Natural killer cell (primary cell): ENCODE data around the gene SKAP1. TPM values are rescaled to one million over a fixed set of nuclear protein-coding genes. Genes with fewer than 3 reads are reported as not detected.
"Not testable (repeated sequence)": the region's sequence is repeated elsewhere in the genome, so short reads cannot be mapped to it uniquely, and the experiment has no call there.

Experiments
- ATAC-seq, 3 donors: fragments of 150-1000 bp in 2 of 3; fragments of 200-7000 bp in 1 of 3; cut with Tn5 transposase; 1 replicate in 1 of 3; 2 replicates in 2 of 3; pipeline ENCODE4 v1.10.0; 2021; ENCODE audit warnings: mild to moderate bottlenecking in 2 of 3, moderate library complexity in 2 of 3
- DNase-seq, 2 donors: peaks; one replicate each; pipeline versions ENCODE4 v3.0.0 to v3.0.0-alpha.2; 2013 to 2021; ENCODE audit warnings: mixed read lengths in 1 of 2
- H3K27ac ChIP-seq: one replicate; pipeline ENCODE4 v1.5.1; 2013; ENCODE audit warnings: mild to moderate bottlenecking, low read length
- H3K27me3 ChIP-seq: one replicate; pipeline ENCODE4 v1.6.1; 2013; ENCODE audit warnings: low read length; ENCODE audit not compliant: control insufficient read depth, insufficient read depth
- H3K36me3 ChIP-seq: one replicate; pipeline ENCODE4 v1.6.1; 2013; ENCODE audit warnings: low read length; ENCODE audit not compliant: control insufficient read depth, insufficient read depth
- H3K4me1 ChIP-seq: one replicate; pipeline ENCODE4 v1.6.1; 2013; ENCODE audit warnings: low read length; ENCODE audit not compliant: control insufficient read depth, insufficient read depth
- H3K4me3 ChIP-seq: one replicate; pipeline ENCODE4 v1.5.1; 2013; ENCODE audit warnings: low read length
- H3K9me3 ChIP-seq: one replicate; pipeline ENCODE4 v1.6.1; 2013; ENCODE audit warnings: low read length; ENCODE audit not compliant: control insufficient read depth, insufficient read depth
- H3K27ac Mint-ChIP-seq, 2 donors: one replicate each; pipeline ENCODE4 v1.8.0; 2022; ENCODE audit warnings: mild to moderate bottlenecking in 2 of 2, mixed read lengths in 2 of 2, moderate library complexity in 1 of 2
- H3K27me3 Mint-ChIP-seq, 2 donors: one replicate each; pipeline ENCODE4 v1.8.0; 2022; ENCODE audit warnings: low read depth in 2 of 2, mixed read lengths in 2 of 2
- H3K36me3 Mint-ChIP-seq: one replicate; pipeline ENCODE4 v1.8.0; 2022; ENCODE audit warnings: mixed read lengths
- H3K4me1 Mint-ChIP-seq, 2 donors: one replicate each; pipeline ENCODE4 v1.8.0; 2022; ENCODE audit warnings: mixed read lengths in 2 of 2
- H3K4me3 Mint-ChIP-seq: one replicate; pipeline ENCODE4 v1.8.0; 2022; ENCODE audit warnings: mild to moderate bottlenecking, moderate library complexity, mixed read lengths
- H3K9me3 Mint-ChIP-seq, 2 donors: one replicate each; pipeline ENCODE4 v1.8.0; 2022; ENCODE audit warnings: mixed read lengths in 2 of 2
- CTCF ChIP-seq: fragments of 200-600 bp; IDR thresholded peaks from one replicate; pipeline ENCODE4 v1.8.0; 2022; ENCODE audit warnings: antibody characterized with exemption
- WGBS: methylation state at CpG from one replicate; pipeline ENCODE4 v1.1.7; 2013; ENCODE audit warnings: missing lambda C conversion rate; ENCODE audit not compliant: insufficient coverage; 5-methylcytosine and 5-hydroxymethylcytosine counted together
- intact Hi-C: fragments of 100-400 bp; cut with micrococcal nuclease; formaldehyde crosslinking; loops from one replicate; pipeline ENCODE4 v1.14.2; 2022
- total RNA-seq, 4 donors: library from RNA; stranded (reverse); fragments of 120-200 nt in 1 of 4; gene quantifications; one replicate each; pipeline versions ENCODE4 v1.2.3 to v1.2.4, GENCODE V29; 2013 to 2022

The SKAP1 gene
- total RNA-seq, 3 donors from 2014 or later (not counting 1 experiment from before 2014, with no cell fraction given), result 168 to 227 (median 190) TPM

GRCh38 chr17:48209973-48210372 lies 220.0 kb downstream of the SKAP1 start:
- Mint-ChIP-seq H3K4me3 (no peak overlapping the region), H3K27me3 (no peaks in the 10 kb centered on the region), H3K4me1 (peaks cover 34 to 58% of the 10 kb centered on the region in 2 donors), H3K9me3 (no peaks in the 10 kb centered on the region), H3K36me3 (no peaks in the 10 kb centered on the region), H3K27ac (peak overlapping the region; percentile 4 to 58)
- Histone ChIP-seq H3K4me1 (no peaks in the 10 kb centered on the region), H3K4me3 (no peak overlapping the region), H3K9me3 (no peaks in the 10 kb centered on the region), H3K27ac (no peak overlapping the region), H3K36me3 (peaks cover 9% of the 10 kb centered on the region), H3K27me3 (no peaks in the 10 kb centered on the region)
- 93% methylated on average over 10 of the region's 10 CpGs for WGBS
- ATAC-seq, result no peak
- TF ChIP-seq CTCF, result no peak
- intact Hi-C loops, result no loop called here
- no peak for DNase-seq

GRCh38 chr17:48207776-48208544 lies 222.1 kb downstream of the SKAP1 start:
- peaks cover 14% of the 10 kb centered on the region for H3K36me3 ChIP-seq
- Mint-ChIP-seq H3K9me3 (no peaks in the 10 kb centered on the region), H3K27me3 (no peaks in the 10 kb centered on the region), H3K4me1 (peaks cover 28 to 57% of the 10 kb centered on the region in 2 donors), H3K36me3 (no peaks in the 10 kb centered on the region), H3K27ac (peak overlapping the region in 1 of 2 donors; percentile 57), H3K4me3 (no peak overlapping the region)
- no peaks in the 10 kb centered on the region for H3K27me3 ChIP-seq
- DNase-seq (no peak), ATAC-seq (no peak)
- no peaks in the 10 kb centered on the region for H3K9me3 ChIP-seq
- H3K4me3 ChIP-seq, result no peak overlapping the region
- no peak for TF ChIP-seq CTCF
- H3K4me1 ChIP-seq, result no peaks in the 10 kb centered on the region
- 80% methylated on average over 4 of the region's 7 CpGs for WGBS
- no peak overlapping the region for H3K27ac ChIP-seq
- intact Hi-C loops, result no loop called here

GRCh38 chr17:48207036-48207435 lies 223.0 kb downstream of the SKAP1 start:
- peaks cover 26 to 56% of the 10 kb centered on the region in 2 donors for H3K4me1 Mint-ChIP-seq
- WGBS, result 98% methylated on average over 4 of the region's 4 CpGs
- ATAC-seq, DNase-seq, H3K36me3 ChIP-seq, intact Hi-C loops, H3K4me3 Mint-ChIP-seq, H3K9me3 ChIP-seq, H3K27me3 Mint-ChIP-seq, H3K27ac ChIP-seq, H3K27ac Mint-ChIP-seq, H3K4me1 ChIP-seq, H3K27me3 ChIP-seq, H3K4me3 ChIP-seq, H3K36me3 Mint-ChIP-seq, H3K9me3 Mint-ChIP-seq: not testable (repeated sequence)

GRCh38 chr17:48202959-48203358 lies 227.1 kb downstream of the SKAP1 start:
- Mint-ChIP-seq H3K36me3 (no peaks in the 10 kb centered on the region), H3K4me3 (no peak overlapping the region), H3K27me3 (no peaks in the 10 kb centered on the region), H3K9me3 (no peaks in the 10 kb centered on the region), H3K4me1 (peaks cover 37 to 45% of the 10 kb centered on the region in 2 donors), H3K27ac (no peak overlapping the region)
- DNase-seq (no peak), ATAC-seq (no peak)
- intact Hi-C loops, result no loop called here
- no peaks in the 10 kb centered on the region for H3K9me3 ChIP-seq
- TF ChIP-seq CTCF, result no peak
- H3K27ac ChIP-seq, result no peak overlapping the region
- no peak overlapping the region for H3K4me3 ChIP-seq
- H3K4me1 ChIP-seq, result no peaks in the 10 kb centered on the region
- WGBS, result 100% methylated on average over 2 of the region's 2 CpGs
- H3K27me3 ChIP-seq, result no peaks in the 10 kb centered on the region
- peaks cover 11% of the 10 kb centered on the region for H3K36me3 ChIP-seq
